ENCODE results near the gene MSANTD3. TPM values are rescaled to one million over a fixed set of nuclear protein-coding genes. Genes with fewer than 3 reads are reported as not detected.
"Not testable (repeated sequence)": the region's sequence is repeated elsewhere in the genome, so short reads cannot be mapped to it uniquely, and the experiment has no call there.

The MSANTD3 gene
- total and polyA plus RNA-seq, 2 donors: 14.3 to 19.1 TPM

DNA sequence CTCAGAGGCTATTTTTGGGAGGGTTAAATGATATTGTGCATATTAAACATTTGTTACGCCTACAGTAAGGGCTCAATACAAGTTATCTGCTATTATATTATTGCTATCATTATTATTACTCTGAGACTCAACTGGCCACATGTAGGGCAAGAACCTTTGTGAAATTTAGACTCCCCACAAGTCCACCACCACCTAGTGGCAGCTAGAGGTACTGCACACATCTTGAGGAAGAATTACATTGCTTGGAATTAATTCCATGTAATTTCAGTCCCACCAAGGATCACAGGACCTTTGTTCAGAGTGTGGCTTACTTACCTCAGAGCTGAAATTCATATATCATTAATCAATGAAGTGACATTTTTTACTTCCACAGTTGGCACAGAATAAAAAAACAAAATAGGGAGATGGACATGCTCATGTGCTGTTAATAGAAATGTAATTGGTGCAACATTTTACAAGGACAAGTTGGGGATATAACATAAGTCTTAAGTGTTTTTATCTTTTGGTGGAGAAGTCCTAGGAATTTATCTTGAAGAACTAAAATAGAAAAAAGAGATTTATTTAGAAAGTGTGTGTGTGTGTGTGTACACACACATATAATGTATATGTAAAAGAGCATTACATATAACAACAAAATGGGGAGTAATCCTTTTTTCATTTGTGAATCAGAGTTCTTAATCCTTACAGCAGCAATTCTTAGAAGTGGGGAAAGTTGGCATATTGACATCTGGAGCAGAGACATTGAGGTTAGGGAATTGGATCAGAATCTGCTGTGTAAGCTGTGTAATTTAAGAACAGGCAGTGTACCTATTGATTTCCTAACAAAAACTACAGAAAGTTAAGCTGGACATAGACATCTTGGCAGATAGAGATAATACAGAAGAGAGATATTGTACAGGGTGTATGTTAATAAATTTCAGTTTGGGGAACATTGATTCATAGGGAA, 11.2 kb downstream of the MSANTD3 start:
- Histone ChIP-seq H3K27ac (ENCODE audit: low read depth) (no peak overlapping the region), H3K4me3 (ENCODE audit: low read depth, low read length) (no peak overlapping the region), H3K4me1 (ENCODE audit: insufficient read depth) (no peaks in the 10 kb centered on the region), H3K36me3 (ENCODE audit: insufficient read depth) (no peaks in the 10 kb centered on the region)
- WGBS: 79% methylated on average over 1 of the region's 1 CpG
- no peak for DNase-seq (ENCODE audit: extremely low spot score)

DNA sequence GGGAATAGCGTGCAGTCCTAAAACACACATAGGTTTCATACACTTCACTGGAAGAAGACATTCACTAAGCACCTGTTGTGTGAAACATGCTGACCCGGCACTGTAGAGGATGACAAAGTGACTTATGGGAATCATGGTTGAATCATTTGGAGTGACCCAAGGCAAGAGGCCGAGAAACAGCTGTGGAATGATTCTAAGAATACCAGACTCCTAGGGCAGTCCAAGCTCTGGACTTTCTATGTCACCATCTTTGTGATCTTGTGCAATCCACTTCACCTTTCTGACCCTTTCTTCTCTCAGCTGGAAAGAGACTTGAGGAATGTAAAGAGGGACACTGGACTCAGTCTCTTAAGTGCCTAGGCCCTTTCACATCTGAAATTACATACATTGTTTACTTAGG, 13.1 kb downstream of the MSANTD3 start:
- H3K27ac ChIP-seq (ENCODE audit: low read depth): no peak overlapping the region
- 92% methylated on average over 3 of the region's 3 CpGs for WGBS
- no peaks in the 10 kb centered on the region for H3K36me3 ChIP-seq (ENCODE audit: insufficient read depth)
- no peak for DNase-seq (ENCODE audit: extremely low spot score)
- no peak overlapping the region for H3K4me3 ChIP-seq (ENCODE audit: low read depth, low read length)
- H3K4me1 ChIP-seq (ENCODE audit: insufficient read depth): no peaks in the 10 kb centered on the region

DNA sequence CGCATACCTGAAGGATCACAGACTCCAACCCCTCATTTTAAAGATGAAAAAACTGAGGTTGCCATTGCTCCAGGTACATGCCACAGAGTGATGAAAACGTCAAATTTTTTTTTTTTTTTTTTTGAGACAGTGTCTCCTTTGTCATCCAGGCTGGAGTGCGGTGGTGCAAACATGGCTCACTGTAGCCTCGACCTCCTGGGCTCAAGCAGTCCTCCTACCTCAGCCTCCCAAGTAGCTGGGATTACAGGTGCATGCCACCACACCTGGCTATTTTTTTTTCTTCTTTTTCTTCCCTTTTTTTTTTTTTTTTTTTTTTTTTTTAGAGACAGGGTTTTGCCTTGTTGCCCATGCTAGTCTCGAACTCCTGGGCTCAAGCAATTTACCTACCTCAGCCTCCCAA, 13.5 kb downstream of the MSANTD3 start:
- not testable (repeated sequence) for H3K4me3 ChIP-seq (ENCODE audit: low read depth, low read length); DNase-seq (ENCODE audit: extremely low spot score); H3K36me3 ChIP-seq (ENCODE audit: insufficient read depth); H3K4me1 ChIP-seq (ENCODE audit: insufficient read depth); H3K27ac ChIP-seq (ENCODE audit: low read depth)
- WGBS: 95% methylated on average over 5 of the region's 5 CpGs

DNA sequence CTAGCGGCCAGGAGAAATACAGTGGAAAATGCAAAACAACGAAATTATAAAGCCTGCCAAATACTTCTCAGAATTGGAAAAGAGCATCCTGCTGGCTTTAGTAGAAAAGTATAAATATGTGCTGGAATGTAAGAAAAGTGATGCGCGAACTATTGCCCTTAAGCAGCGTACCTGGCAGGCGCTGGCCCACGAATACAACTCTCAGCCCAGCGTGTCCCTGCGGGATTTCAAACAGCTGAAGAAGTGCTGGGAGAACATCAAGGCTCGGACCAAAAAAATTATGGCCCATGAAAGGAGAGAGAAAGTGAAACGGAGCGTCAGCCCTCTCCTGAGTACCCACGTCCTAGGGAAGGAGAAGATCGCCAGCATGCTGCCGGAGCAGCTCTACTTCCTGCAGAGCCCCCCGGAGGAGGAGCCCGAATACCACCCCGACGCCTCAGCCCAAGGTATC, 15.0 kb downstream of the MSANTD3 start:
- no peak overlapping the region for H3K4me3 ChIP-seq (ENCODE audit: low read depth, low read length)
- 82% methylated on average over 19 of the region's 19 CpGs for WGBS
- H3K27ac ChIP-seq (ENCODE audit: low read depth): no peak overlapping the region
- DNase-seq (ENCODE audit: extremely low spot score): no peak
- H3K4me1 ChIP-seq (ENCODE audit: insufficient read depth): no peaks in the 10 kb centered on the region
- no peaks in the 10 kb centered on the region for H3K36me3 ChIP-seq (ENCODE audit: insufficient read depth)

DNA sequence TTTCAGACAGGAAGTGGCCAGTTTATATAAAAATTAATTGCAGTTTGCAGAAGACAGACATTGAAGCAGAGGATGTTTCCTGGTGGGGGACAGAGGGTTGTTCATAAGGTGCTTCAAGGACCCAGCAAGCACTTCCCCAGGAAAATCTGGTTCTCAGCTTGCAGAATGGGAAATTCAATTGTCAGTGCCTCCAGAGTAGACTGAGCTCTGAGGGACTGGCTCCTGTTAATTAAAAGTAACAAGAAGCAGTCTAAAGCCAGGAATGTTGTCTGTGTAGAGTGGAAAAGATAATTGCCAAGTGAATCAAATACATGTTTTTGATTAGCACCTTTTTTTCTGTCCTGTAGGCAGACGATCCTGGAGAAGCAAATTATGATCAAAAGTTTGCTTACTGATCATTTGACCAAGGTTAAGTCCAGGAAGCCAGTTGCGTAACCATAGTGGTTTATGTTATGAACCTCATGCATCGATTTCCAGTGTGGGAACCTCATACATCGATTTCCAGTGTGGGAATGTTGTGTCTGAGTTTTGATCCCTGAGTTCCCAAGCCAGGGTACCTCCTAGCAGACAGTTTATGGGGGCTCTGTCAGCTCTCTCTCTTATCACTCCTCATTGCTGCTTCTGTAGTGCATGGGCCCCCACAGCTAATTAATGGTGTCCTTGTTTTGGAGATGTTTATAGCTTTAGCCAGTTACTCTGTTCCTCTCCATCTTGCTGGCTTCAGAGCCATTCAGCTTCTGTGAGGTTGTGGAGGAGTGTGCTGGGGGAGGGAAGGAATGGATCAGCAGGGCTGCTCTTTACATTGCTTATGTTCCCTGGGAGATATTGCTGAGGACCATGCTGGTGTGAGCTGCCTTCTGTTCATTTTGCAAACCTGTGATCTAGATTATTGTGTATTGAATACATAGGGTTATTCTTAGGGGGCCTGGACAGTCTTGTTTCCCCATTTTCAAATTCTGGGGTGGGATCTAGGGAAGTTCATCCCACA, 17.1 kb downstream of the MSANTD3 start:
- no peak overlapping the region for H3K4me3 ChIP-seq (ENCODE audit: low read depth, low read length)
- no peak for DNase-seq (ENCODE audit: extremely low spot score)
- H3K36me3 ChIP-seq (ENCODE audit: insufficient read depth): no peaks in the 10 kb centered on the region
- WGBS: 54% methylated on average over 4 of the region's 4 CpGs
- H3K4me1 ChIP-seq (ENCODE audit: insufficient read depth): no peaks in the 10 kb centered on the region
- H3K27ac ChIP-seq (ENCODE audit: low read depth): no peak overlapping the region

DNA sequence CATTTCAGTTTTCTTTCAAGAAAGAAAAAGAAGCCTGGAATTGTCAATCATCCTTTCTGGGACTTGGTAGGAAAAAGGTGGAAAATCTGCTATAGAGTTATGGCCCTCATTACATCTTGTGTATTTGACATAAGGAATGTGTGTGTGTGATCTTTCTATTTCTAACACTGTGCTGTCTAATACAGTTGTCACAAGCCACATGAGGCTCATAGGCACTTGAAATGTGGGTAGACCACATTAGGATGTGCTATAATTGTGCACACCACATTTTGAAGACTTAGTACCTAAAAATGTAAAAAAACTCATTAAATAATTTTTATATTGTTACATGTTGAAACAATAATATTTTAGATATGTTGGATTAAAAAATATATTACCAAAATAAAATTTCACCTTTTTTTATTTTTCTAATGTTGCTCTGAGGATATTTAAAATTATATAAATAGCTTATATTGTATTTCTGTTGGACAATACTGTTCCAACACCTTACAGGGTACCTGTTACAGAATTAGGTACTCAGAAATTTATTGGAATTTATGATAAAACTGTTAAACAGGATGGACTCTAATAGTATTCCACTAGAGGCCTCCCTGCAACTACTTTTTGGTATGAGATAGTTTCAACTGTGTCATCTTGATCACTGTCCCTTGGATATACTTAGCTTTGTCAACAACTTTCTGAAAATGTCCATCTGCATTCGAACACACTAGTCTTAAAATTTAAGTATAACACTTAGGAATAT, 18.4 kb downstream of the MSANTD3 start:
- WGBS: 51% methylated on average over 1 of the region's 1 CpG
- no peak overlapping the region for H3K4me3 ChIP-seq (ENCODE audit: low read depth, low read length)
- DNase-seq (ENCODE audit: extremely low spot score): no peak

DNA sequence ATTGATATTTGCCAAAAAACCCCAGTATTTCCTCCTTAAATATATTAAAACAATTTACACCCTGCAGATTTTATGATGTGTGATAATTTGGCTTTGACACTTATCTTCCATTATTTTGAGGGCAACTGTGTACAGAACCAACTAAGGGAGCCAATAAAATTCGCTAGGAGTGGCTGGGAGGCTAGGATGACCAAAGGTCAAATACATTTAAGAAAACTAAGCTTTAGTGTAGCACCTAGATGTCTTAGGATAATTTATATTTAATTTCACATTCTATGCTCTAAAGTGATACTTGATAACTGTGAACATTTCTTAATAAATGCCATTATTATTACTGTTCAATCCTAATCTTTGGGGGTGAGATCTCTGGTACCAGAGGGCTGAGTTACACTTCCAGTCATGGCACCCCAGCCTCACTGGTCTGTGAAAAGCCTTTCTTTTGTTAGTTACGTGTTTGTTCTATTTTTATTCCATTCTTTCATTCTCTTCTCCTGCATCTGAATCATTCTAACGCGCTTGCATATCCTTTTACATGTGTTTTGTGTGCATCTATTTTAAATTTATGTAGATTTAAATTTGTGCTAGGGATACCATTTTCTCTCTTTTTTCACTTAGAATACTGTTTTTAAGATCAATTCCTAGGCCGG, 19.1 kb downstream of the MSANTD3 start:
- H3K36me3 ChIP-seq (ENCODE audit: insufficient read depth): no peaks in the 10 kb centered on the region
- no peaks in the 10 kb centered on the region for H3K4me1 ChIP-seq (ENCODE audit: insufficient read depth)
- no peak for DNase-seq (ENCODE audit: extremely low spot score)
- no peak overlapping the region for H3K27ac ChIP-seq (ENCODE audit: low read depth)
- 94% methylated on average over 5 of the region's 5 CpGs for WGBS
- no peak overlapping the region for H3K4me3 ChIP-seq (ENCODE audit: low read depth, low read length)

More for the DNA sequence above, 18.4 kb downstream of the MSANTD3 start:
- H3K4me1 ChIP-seq (ENCODE audit: insufficient read depth): no peaks in the 10 kb centered on the region
- no peaks in the 10 kb centered on the region for H3K36me3 ChIP-seq (ENCODE audit: insufficient read depth)
- no peak overlapping the region for H3K27ac ChIP-seq (ENCODE audit: low read depth)

DNA sequence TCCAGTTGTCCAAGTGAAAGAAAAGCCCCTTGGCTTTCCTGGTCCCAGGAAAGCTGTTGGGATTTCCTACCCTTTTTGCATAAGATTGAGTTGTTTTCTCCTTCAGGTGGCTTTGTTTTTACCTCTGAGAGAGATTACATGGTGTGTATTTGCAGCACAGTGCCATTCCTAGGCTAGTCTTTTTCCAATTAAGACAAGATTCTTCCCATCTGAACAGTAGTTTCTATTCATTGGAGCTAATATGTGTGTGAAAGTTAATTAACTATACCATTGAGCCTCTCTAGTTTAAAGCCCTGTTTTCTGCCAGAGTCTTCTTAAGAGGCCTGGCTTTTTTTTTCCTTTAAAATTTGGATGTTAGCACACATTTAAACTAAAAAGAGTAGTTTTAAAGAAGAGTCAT, 20.1 kb downstream of the MSANTD3 start:
- DNase-seq (ENCODE audit: extremely low spot score): no peak
- no peak overlapping the region for H3K4me3 ChIP-seq (ENCODE audit: low read depth, low read length)
- no peaks in the 10 kb centered on the region for H3K4me1 ChIP-seq (ENCODE audit: insufficient read depth)
- no peaks in the 10 kb centered on the region for H3K36me3 ChIP-seq (ENCODE audit: insufficient read depth)
- H3K27ac ChIP-seq (ENCODE audit: low read depth): no peak overlapping the region

DNA sequence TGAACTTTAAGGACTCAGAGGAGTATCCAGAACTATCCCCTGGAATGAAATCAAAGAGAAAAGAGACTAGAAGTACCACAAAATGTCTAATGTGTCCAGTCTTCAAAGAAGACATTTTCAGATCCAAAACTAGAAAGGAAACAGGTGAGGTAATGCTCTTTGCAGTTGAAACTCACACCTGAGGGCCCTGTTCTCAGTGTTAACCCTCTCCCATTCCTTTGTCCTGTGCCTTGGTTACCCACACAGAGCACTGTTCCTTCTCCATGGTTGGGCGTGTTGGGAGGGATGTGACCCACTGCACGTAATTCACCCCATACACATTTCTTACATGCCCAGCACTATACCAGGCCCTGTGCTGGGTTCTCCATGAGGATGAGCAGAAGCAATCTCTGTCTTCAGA, 21.3 kb downstream of the MSANTD3 start:
- Histone ChIP-seq H3K4me1 (ENCODE audit: insufficient read depth) (no peaks in the 10 kb centered on the region), H3K4me3 (ENCODE audit: low read depth, low read length) (no peak overlapping the region), H3K36me3 (ENCODE audit: insufficient read depth) (peaks cover 1% of the 10 kb centered on the region), H3K27ac (ENCODE audit: low read depth) (no peak overlapping the region)
- whole genome bisulfite sequencing: 98% methylated on average over 2 of the region's 2 CpGs
- DNase-seq (ENCODE audit: extremely low spot score): no peak

DNA sequence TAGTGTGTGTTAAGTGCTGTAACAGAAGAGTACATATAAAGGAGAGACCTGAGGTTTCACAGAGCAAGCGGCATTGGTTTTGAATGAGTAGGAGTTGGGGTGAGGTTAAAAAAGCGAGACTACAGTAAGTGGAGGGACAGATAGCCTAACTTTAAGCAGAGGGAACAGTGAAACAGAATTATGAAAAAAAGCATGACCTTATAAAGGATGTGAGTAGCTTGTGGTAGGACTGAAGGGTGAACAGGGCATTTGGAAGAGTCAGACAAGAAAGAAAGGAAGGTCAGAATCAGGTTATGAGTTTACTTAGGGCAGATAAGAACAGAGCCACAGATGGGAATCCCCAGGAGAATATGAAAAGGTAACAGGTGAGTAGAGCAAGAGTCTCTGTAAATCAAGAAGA, 22.5 kb downstream of the MSANTD3 start:
- DNase-seq (ENCODE audit: extremely low spot score): no peak
- peaks cover 1% of the 10 kb centered on the region for H3K36me3 ChIP-seq (ENCODE audit: insufficient read depth)
- no peak overlapping the region for H3K27ac ChIP-seq (ENCODE audit: low read depth)
- no peak overlapping the region for H3K4me3 ChIP-seq (ENCODE audit: low read depth, low read length)
- no peaks in the 10 kb centered on the region for H3K4me1 ChIP-seq (ENCODE audit: insufficient read depth)
- 96% methylated on average over 2 of the region's 2 CpGs for WGBS

DNA sequence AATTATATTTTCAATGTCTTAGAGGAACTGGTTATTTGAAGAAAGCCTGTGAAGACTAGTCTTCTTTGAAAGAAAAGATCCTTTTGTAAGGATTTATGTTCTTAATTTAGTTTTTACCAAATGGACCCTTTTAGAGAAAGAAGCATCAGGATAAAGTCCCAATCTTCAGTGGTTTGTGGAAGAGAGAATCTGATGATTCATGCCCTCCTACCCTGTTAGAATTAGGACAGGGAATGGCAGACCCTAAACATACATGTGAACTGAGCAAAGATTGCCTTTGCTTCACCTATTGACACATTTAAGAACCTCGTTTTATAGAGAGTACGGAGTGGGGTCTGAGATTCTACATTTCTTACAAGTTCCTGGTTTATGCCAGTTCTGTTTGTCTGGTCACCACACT, 26.0 kb downstream of the MSANTD3 start:
- DNase-seq (ENCODE audit: extremely low spot score): no peak
- H3K36me3 ChIP-seq (ENCODE audit: insufficient read depth): peaks cover 1% of the 10 kb centered on the region
- H3K4me3 ChIP-seq (ENCODE audit: low read depth, low read length): no peak overlapping the region
- no peaks in the 10 kb centered on the region for H3K4me1 ChIP-seq (ENCODE audit: insufficient read depth)
- no peak overlapping the region for H3K27ac ChIP-seq (ENCODE audit: low read depth)
- 94% methylated on average over 2 of the region's 2 CpGs for WGBS

DNA sequence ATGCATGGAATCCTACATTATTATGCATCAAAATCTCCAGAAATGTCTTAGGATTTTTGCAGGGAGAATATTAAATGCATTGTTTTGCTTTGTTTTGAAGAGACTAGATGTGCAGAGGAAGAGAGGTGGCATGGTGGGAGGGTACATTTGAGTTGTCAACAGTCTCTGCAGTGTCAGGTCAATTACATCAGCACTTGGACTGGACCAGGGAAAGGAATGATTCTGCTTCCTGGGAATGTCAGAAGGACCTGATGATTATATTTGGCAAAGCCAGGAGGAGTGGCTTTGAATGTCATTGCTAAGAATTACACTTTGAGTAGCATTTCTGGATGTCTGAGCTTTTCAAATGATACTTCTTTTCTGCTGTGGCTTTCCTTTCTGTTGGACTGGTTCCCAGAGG, 28.5 kb downstream of the MSANTD3 start:
- H3K4me3 ChIP-seq (ENCODE audit: low read depth, low read length): no peak overlapping the region
- DNase-seq (ENCODE audit: extremely low spot score): no peak
- peaks cover 1% of the 10 kb centered on the region for H3K36me3 ChIP-seq (ENCODE audit: insufficient read depth)

DNA sequence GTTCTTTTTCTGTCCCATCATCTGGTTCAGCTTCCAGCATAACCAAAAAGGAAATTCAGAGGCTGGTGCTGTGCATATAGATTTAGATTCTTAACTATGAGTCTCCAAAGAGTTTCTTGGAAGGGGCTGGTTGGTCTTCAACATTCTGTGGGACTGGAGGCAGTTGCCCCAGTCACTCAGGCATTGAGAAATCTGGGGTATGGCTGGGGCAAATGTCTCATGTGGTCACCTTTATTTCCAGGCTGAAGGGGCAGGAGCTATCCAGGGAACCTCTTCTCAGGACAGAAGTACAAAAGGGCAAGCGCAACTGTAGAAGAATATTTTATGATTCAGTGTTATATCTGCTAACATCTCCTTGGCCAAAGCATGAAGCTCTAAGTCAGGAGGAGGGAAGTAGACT, 30.6 kb downstream of the MSANTD3 start:
- 100% methylated on average over 1 of the region's 1 CpG for WGBS

More for the DNA sequence above, 28.5 kb downstream of the MSANTD3 start:
- Histone ChIP-seq H3K4me1 (ENCODE audit: insufficient read depth) (no peaks in the 10 kb centered on the region), H3K27ac (ENCODE audit: low read depth) (no peak overlapping the region)

More for the DNA sequence above, 30.6 kb downstream of the MSANTD3 start:
- no peak for DNase-seq (ENCODE audit: extremely low spot score)
- Histone ChIP-seq H3K4me3 (ENCODE audit: low read depth, low read length) (no peak overlapping the region), H3K4me1 (ENCODE audit: insufficient read depth) (no peaks in the 10 kb centered on the region), H3K36me3 (ENCODE audit: insufficient read depth) (peaks cover 1% of the 10 kb centered on the region), H3K27ac (ENCODE audit: low read depth) (no peak overlapping the region)
